AG08396 (cell line): ENCODE measurements around the gene PCDHGA1.
"Not testable (repeated sequence)": the region's sequence is repeated elsewhere in the genome, so short reads cannot be mapped to it uniquely, and the experiment has no call there.

Experiments
- DNase-seq: peaks from one replicate; pipeline ENCODE4 v3.0.0; 2012; ENCODE audit warnings: low spot score, mixed read lengths

PCDHGA1 gene

DNA sequence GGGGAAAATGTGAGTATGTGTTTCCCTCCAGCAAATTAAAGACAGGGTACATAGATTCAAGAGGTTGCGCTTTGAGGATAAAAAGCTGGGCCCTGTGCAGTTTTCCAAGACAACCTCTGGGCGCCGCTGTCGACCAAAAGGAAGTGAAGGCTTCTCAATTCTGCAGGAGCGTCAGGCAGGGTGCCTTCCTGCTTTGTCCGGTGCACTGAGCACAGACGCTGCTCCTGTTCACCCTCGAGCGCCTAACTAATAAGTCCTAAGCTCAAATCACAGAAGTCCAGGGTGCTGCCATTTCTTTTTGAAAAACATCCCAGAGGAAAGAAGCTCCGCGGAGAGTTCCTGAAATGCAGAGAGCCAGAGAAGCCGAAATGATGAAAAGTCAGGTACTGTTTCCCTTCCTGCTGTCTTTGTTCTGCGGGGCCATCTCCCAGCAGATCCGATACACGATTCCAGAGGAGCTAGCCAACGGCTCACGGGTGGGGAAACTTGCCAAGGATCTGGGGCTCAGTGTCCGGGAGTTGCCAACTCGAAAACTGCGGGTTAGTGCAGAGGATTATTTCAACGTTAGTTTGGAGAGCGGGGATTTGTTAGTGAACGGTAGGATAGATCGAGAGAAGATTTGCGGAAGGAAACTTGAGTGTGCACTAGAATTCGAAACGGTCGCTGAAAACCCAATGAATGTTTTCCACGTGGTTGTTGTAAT, 19.8 kb downstream of the PCDHGA1 start, which contains the start of gene PCDHGB1:
Gene PCDHGB1, plus strand, starts transcription at position 183 of the 703 bp plus-strand sequence. Its CDS starts 162 bp downstream, at position 345.
- DNase-seq: peak; percentile 84

DNA sequence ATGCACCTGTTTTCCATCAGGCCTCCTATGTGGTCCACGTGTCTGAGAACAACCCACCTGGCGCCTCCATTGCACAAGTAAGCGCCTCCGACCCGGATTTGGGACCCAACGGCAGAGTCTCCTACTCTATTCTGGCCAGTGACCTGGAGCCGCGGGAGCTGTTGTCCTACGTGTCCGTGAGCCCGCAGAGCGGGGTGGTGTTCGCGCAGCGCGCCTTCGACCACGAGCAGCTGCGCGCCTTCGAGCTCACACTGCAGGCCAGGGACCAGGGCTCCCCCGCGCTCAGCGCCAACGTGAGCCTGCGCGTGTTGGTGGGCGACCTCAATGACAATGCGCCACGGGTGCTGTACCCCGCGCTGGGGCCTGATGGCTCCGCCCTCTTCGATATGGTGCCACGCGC, 21.3 kb downstream of the PCDHGA1 start:
- DNase-seq: no peak

DNA sequence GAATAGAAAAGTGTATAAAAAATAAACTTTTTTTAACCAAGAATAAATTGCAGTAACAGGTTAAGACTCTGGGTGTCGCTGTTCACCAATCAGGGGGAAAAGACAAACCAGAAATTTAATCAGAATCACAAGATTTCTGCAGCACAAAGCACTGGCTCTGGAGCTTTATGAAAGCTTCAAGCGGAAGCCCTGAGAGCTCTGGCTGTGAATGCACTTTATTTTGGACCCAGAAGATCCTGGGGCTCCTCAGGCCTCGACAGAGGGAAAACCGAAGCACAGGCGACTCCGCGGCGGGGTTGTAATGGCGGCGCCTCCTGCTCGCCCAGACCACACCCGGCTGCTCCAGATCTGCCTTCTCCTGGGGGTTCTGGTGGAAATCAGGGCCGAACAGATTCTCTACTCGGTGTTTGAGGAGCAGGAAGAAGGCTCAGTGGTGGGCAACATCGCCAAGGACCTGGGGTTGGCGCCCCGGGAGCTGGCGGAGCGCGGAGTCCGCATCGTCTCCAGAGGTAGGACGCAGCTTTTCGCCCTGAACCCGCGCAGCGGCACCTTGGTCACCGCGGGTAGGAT, 24.7 kb downstream of the PCDHGA1 start, which contains the start of gene PCDHGA4:
Gene PCDHGA4, plus strand, starts transcription at position 122 of the 570 bp plus-strand sequence. Its CDS starts 87 bp downstream, at position 209.
- DNase-seq: no peak

DNA sequence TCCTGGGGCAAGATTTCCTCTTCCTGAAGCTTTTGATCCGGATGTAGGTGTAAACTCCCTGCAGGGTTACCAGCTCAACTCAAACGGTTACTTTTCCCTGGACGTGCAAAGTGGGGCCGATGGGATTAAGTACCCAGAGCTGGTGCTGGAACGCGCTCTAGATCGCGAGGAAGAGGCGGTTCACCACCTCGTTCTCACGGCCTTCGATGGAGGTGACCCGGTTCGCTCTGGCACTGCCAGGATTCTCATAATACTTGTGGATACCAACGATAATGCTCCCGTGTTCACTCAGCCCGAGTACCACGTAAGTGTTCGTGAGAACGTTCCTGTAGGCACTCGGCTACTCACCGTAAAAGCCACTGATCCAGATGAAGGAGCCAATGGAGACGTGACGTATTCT, 25.3 kb downstream of the PCDHGA1 start:
- no peak for DNase-seq

DNA sequence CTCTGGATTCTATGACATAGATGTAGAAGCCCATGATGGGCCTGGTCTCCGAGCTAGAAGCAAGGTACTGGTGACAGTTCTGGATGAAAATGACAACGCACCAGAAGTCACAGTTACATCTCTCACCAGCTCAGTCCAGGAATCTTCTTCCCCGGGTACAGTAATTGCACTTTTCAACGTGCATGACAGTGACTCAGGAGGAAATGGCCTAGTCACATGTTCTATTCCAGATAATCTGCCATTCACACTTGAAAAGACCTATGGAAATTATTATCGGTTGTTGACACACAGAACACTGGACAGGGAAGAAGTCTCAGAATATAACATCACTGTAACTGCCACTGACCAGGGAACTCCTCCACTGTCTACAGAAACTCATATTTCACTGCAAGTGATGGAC, 25.8 kb downstream of the PCDHGA1 start:
- no peak for DNase-seq

DNA sequence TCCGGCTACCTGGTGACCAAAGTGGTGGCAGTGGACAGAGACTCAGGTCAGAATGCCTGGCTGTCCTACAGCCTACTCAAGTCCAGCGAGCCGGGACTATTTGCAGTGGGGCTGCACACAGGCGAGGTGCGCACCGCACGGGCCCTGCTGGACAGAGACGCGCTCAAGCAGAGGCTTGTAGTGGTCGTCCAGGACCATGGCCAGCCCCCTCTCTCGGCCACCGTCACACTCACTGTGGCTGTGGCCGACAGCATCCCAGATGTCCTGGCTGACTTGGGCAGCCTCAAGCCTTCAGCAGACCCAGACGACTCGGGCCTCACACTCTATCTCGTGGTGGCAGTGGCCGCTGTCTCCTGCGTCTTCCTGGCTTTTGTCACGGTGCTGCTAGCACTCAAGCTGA, 26.6 kb downstream of the PCDHGA1 start:
- no peak for DNase-seq

DNA sequence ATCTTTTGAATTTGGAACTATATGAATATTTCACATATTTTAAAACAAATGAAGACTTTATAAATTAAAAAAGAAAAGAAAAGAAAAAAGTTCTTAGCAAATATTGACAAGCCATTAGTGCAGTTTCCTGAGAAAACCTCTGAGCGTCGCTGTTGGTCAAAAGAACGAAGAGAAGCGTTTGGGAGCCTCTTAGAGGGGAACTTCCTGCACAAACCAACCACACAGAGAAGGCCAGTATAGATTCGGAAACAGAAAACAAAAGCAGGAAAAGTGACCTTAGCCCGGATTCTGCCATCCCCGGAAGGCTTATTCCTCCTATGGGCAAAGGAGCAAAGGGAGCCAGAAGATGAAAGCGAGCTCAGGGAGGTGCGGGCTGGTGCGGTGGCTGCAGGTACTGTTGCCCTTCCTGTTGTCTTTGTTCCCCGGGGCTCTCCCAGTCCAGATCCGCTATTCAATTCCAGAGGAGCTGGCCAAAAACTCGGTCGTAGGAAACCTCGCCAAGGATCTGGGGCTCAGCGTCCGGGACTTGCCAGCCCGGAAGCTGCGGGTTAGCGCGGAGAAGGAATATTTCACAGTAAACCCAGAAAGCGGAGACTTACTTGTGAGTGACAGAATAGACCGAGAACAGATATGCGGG, 29.6 kb downstream of the PCDHGA1 start, which contains the start of gene PCDHGB2:
Gene PCDHGB2, plus strand, starts transcription at position 205 of the 637 bp plus-strand sequence. Its CDS starts 142 bp downstream, at position 347.
- DNase-seq: peak; percentile 67

DNA sequence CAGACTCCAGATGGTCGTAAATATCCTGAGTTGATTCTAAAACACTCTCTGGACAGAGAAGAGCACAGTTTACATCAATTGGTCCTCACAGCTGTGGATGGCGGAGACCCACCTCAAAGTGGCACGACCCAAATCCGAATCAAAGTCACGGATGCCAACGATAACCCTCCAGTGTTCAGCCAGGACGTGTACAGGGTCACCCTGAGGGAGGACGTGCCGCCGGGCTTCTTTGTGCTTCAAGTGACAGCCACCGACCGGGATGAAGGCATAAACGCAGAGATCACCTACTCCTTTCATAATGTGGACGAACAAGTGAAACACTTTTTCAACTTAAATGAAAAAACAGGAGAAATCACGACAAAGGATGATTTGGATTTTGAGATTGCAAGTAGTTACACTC, 30.4 kb downstream of the PCDHGA1 start:
- no peak for DNase-seq

DNA sequence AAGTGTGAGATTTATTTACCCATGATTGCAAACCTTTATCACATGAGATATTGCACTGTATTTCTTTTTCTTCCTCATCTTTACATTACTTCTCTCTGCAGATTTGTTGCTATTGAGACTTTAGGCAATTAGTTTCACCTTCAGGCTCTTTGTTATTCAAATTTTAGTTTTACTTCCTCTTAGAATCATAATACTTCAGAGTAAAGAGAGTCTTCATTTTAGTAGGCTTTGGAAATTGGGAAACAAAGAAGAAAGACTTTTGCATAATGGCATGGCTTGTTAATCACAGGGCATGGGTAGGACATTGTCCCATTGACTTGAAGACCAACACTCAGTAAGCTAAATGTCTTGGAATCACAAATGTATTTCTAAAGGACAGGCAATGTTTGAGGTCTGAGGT, 32.4 kb downstream of the PCDHGA1 start:
- no peak for DNase-seq

DNA sequence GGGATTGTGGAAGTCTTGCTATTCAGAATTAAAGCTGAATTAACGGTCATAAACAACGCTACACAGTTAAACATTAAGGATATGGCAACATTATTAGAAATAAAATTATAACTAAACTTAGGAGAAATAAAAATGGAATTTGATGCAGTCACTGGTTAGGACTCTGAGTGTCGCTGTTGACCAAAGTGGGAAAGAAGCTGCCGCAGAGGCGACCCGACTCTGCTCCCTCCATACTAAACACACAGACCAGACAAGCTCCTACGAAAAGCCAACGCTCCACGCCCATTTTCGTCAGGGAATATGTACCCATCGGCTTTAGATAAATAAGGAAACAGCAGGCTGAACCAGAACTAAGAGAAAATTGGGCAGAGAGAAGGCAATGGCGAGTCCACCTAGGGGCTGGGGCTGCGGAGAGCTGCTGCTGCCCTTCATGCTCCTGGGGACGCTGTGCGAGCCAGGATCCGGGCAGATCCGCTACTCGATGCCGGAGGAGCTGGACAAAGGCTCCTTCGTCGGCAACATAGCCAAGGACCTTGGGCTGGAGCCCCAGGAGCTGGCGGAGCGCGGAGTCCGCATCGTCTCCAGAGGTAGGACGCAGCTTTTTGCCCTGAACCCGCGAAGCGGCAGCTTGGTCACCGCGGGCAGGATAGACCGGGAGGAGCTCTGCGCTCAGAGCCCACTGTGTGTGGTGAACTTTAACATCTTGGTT, 33.8 kb downstream of the PCDHGA1 start, which contains the start of gene PCDHGA5:
Gene PCDHGA5, plus strand, starts transcription at position 211 of the 709 bp plus-strand sequence. Its CDS starts 169 bp downstream, at position 380.
- peak; percentile 44 for DNase-seq

DNA sequence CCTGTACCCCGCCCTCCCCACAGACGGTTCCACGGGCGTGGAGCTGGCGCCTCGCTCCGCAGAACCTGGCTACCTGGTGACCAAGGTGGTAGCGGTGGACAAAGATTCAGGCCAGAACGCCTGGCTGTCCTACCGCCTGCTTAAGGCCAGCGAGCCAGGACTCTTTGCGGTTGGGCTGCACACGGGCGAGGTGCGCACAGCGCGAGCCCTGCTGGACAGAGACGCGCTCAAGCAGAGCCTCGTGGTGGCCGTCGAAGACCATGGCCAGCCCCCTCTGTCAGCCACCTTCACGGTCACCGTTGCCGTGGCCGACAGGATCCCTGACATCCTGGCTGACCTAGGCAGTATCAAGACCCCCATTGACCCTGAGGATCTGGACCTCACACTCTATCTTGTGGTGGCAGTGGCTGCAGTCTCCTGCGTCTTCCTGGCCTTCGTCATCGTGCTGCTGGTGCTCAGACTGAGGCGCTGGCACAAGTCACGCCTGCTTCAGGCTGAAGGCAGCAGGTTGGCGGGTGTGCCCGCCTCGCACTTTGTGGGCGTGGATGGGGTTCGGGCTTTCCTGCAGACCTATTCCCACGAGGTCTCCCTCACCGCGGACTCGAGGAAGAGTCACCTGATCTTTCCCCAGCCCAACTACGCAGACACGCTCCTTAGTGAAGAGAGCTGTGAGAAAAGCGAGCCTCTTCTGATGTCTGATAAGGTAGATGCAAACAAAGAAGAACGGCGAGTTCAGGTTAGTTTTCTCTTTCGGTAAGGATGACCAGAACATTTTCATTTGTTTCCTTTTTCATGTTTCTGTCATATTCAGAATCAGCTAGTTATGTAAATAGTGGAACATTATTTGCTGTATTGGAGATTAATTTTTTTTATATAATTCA, 35.9 kb downstream of the PCDHGA1 start:
- no peak for DNase-seq

DNA sequence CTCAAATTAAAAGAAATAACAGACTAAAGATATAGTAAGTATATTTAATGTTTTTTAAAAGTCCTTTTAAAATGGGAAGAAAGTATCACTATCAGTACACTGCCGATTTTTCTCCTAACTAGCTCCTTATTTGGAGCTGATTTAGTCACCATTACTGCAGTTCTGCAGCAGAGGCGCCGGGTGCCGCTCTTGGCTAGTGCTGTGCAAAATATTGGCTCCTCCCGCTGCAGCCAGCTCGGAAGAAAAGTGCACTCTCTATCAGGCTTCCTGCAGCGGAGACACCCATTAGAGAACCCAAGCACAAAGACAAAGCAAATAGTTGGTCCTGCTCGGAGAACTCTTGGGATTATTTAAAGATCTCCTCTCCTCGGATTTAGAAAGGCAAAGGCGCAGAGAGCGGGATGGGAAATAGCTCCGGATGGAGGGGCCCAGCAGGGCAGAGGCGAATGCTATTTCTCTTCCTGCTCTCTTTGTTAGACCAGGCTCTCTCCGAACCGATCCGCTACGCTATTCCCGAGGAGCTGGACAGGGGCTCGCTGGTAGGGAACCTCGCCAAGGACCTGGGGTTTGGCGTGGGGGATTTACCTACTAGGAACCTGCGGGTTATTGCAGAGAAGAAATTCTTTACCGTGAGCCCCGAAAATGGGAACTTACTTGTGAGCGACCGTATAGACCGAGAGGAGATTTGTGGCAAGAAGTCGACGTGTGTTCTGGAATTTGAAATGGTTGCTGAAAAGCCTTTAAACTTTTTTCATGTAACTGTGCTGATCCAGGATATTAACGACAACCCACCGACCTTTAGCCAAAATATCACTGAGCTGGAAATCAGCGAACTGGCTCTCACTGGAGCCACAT, 39.9 kb downstream of the PCDHGA1 start, which contains the start of gene PCDHGB3:
Gene PCDHGB3, plus strand, starts transcription at position 249 of the 855 bp plus-strand sequence. Its CDS starts 153 bp downstream, at position 402.
- DNase-seq: peak; percentile 80

DNA sequence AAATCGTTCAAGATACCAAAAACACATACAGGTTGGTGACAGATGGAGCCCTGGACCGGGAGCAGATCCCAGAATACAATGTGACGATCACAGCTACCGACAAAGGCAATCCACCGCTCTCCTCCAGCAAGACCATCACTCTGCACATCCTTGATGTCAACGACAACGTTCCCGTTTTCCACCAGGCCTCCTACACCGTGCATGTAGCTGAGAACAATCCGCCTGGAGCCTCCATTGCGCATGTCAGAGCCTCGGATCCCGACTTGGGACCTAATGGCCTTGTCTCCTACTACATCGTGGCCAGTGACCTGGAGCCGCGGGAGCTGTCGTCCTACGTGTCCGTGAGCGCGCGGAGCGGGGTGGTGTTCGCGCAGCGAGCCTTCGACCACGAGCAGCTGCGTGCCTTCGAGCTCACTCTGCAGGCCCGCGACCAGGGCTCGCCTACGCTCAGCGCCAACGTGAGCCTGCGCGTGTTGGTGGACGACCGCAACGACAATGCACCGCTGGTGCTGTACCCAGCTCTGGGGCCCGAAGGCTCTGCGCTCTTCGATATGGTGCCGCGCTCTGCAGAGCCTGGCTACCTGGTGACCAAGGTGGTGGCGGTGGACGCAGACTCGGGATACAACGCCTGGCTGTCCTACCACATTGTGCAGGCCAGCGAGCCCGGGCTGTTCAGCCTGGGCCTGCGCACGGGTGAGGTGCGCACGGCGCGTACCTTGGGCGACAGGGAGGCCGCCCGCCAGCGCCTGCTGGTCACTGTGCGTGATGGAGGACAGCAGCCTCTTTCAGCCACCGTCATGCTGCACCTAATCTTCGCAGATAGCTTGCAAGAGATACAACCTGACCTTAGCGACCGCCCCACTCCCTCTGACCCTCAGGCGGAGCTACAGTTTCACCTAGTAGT, 41.5 kb downstream of the PCDHGA1 start:
- no peak for DNase-seq

DNA sequence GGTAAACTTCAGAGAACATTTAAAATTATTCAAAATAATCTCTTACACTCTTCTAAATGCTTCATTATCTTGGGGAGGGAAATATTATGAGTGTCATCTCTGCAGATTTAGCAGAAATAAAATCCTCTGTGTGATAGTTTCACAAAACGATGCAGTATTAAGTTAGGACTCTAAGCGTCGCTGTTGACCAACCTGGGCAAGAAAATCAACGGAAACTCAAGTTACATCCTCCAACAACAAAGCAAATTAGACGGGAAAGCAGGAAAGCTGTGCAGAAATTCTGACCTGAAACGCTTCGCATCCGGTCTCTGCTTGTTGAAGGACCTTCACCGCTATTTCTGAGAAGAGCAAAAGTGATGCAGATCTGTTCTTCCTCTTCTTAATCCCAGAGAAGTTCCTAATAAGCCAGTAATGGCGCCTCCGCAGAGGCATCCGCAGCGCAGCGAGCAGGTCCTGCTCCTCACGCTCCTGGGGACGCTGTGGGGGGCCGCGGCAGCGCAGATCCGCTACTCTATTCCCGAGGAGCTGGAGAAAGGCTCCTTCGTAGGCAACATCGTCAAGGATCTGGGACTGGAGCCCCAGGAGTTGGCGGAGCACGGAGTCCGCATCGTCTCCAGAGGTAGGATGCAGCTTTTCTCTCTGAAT, 43.5 kb downstream of the PCDHGA1 start, which contains the start of gene PCDHGA6:
Gene PCDHGA6, plus strand, starts transcription at position 219 of the 645 bp plus-strand sequence. Its CDS starts 193 bp downstream, at position 412.
- peak; percentile 50 for DNase-seq

DNA sequence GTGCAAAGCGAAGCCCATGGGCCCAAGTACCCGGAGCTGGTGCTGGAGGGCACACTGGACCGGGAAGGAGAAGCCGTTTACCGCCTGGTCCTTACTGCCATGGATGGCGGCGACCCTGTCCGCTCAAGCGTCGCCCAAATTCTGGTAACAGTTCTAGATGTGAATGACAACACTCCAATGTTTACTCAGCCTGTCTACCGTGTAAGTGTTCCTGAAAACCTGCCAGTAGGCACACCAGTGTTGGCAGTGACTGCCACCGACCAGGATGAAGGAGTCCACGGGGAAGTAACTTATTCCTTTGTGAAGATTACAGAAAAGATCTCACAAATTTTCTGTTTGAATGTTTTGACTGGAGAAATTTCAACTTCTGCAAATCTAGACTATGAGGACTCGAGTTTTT, 44.3 kb downstream of the PCDHGA1 start:
- DNase-seq: no peak

DNA sequence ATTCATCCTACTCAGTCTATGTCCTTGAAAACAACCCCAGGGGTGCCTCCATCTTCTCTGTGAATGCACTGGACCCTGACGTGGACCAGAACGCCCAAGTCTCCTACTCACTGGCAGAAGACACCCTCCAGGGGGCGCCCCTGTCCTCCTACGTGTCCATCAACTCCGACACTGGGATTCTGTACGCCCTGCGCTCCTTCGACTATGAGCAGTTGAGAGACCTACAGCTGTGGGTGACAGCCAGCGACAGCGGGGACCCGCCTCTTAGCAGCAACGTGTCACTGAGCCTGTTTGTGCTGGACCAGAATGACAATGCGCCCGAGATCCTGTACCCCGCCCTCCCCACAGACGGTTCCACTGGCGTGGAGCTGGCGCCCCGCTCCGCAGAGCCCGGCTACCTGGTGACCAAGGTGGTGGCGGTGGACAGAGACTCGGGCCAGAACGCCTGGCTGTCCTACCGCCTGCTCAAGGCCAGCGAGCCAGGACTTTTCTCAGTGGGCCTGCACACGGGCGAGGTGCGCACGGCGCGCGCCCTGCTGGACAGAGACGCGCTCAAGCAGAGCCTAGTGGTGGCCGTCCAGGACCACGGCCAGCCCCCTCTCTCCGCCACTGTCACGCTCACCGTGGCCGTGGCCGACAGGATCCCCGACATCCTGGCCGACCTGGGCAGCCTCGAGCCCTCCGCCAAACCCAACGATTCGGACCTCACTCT, 45.3 kb downstream of the PCDHGA1 start:
- DNase-seq: not testable (repeated sequence)

DNA sequence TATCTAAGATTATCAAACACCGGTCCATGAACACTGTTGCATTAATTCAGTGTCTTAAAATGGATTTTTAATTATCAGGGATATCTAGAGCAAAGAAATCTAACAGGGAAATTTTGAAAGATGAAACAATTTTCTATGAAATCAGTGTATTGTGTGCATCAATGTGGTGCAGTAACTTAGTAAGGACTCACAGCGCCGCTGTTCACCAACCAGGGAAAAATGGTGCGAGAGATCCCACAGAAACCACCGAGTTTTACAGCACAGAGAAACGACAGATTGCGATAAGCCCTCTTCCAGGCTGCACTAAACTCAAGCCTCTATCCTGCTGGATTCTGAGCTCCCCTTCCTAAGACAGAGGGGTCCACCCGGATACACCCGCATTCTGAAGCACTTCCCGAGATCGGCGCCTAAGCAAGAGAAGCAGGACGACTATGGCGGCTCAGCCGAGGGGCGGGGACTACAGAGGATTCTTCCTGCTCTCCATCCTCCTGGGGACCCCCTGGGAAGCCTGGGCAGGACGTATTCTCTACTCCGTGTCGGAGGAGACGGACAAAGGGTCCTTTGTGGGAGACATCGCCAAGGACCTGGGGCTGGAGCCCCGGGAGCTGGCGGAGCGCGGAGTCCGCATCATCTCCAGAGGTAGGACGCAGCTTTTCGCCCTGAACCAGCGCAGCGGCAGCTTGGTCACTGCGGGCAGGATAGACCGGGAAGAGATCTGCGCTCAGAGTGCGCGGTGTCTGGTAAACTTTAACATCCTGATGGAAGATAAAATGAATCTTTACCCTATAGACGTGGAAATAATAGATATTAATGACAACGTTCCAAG, 52.4 kb downstream of the PCDHGA1 start, which contains the start of gene PCDHGA7:
Gene PCDHGA7, plus strand, starts transcription at position 274 of the 826 bp plus-strand sequence. Its CDS starts 158 bp downstream, at position 432.
- DNase-seq: peak; percentile 55
